IPS DF 4.7 (cell line): ENCODE measurements around the gene GGA2.

ENCODE experiments used
- DNase-seq: peaks from one replicate; pipeline ENCODE4 v3.0.0-alpha.2; 2013; ENCODE audit warnings: low spot score; ENCODE audit errors: extremely low read depth

Gene GGA2

DNA sequence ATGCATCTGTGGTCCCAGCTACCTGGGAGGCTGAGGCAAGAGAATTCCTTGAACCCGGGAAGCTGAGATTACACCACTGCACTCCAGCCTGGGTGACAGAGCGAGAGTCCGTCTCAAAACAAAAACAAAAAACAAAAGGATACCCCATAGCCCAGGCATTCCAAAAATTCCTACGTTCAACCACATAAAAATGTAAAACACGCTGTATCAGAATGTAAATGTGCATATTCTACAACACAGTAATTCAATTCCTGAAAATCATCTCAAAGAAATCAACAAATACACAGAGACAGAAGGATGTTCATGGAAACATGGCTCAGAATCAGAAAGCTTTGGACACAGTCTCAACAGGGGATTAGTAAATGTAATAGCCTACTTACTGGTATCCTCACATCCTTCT, 90.3 kb downstream of the GGA2 start:
- DNase-seq, result no peak

DNA sequence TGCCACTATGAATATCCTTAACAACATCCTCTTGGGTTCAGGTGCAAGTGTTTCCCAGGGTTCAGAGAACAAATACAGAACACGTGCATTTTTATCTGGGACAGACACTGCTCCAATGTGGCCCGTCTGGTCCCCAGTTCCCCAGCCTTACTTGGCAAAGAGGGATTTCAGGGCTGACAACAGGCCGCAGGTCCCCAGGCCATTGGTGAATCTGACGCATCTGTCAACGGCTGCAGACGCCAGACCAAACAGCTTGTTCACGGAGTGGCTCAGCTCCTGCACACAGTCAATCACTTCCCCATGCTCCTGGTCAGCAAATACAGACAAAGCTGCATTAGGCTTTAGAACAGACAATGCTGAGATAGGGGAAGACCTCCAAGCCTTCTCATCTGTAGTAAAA, 93.5 kb downstream of the GGA2 start:
- DNase-seq, result no peak

DNA sequence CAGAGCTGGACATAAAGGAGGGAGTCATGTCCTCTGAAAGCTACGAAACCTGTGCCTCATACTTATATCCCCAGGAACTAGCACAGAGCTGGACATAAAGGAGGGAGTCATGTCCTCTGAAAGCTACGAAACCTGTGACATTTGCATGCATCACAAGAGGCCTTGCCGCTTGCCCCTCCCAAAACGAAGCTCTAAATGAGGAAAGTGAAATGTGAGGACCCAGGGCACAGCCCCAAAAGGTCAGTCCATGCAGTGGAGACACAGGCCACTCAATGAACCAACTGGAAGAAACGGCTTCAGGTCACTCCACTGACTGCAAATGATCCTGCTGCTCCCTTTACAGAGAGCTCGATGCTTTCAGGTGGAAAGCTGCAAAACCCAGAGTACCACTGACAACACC, 95.6 kb downstream of the GGA2 start:
- DNase-seq, result no peak
